Measurements from ENCODE around the gene LMOD1. TPM values are rescaled to one million over a fixed set of nuclear protein-coding genes. Genes with fewer than 3 reads are reported as not detected.
A peak's percentile ranks its signal among the peaks of the same experiment; 100 is the strongest.

The LMOD1 gene
- polyA plus RNA-seq, 2 donors = 30.2 to 60.4 TPM

GRCh38 chr1:201896951-201897391, 49.4 kb downstream of the LMOD1 start:
- 45 to 53% methylated on average over 2 of the region's 2 CpGs for WGBS, 2 donors
- Histone ChIP-seq H3K27ac (ENCODE audit: low read depth in 2 of 2, low read length in 1 of 2) (peak overlapping the region; percentile 36 to 69), H3K36me3 (ENCODE audit: control insufficient read depth in 2 of 2, insufficient read depth in 2 of 2, low read length in 1 of 2) (peaks cover 0 to 5% of the 10 kb centered on the region in 2 donors), H3K9me3 (ENCODE audit: control insufficient read depth in 2 of 2, insufficient read depth in 1 of 2, low read depth in 1 of 2, low read length in 1 of 2) (no peaks in the 10 kb centered on the region), H3K27me3 (ENCODE audit: control insufficient read depth in 1 of 2, insufficient read depth in 2 of 2, low read length in 2 of 2) (no peaks in the 10 kb centered on the region), H3K4me3 (ENCODE audit: low read depth in 1 of 2, low read length in 2 of 2) (no peak overlapping the region), H3K4me1 (ENCODE audit: control insufficient read depth in 2 of 2, insufficient read depth in 2 of 2, low read length in 1 of 2) (peaks cover 0 to 5% of the 10 kb centered on the region in 2 donors)

- peaks cover 0 to 5% of the 10 kb centered on the region in 2 donors for H3K36me3 ChIP-seq (ENCODE audit: control insufficient read depth in 2 of 2, insufficient read depth in 2 of 2, low read length in 1 of 2)
- no peaks in the 10 kb centered on the region for H3K9me3 ChIP-seq (ENCODE audit: control insufficient read depth in 2 of 2, insufficient read depth in 1 of 2, low read depth in 1 of 2, low read length in 1 of 2)
- H3K4me1 ChIP-seq (ENCODE audit: control insufficient read depth in 2 of 2, insufficient read depth in 2 of 2, low read length in 1 of 2) = peaks cover 0 to 5% of the 10 kb centered on the region in 2 donors
- no peak overlapping the region for H3K4me3 ChIP-seq (ENCODE audit: low read depth in 1 of 2, low read length in 2 of 2)
- peak overlapping the region; percentile 23 to 76 for H3K27ac ChIP-seq (ENCODE audit: low read depth in 2 of 2, low read length in 1 of 2)
- WGBS, 2 donors = 12 to 13% methylated on average over 10 of the region's 10 CpGs
- H3K27me3 ChIP-seq (ENCODE audit: control insufficient read depth in 1 of 2, insufficient read depth in 2 of 2, low read length in 2 of 2) = no peaks in the 10 kb centered on the region
Observed at GRCh38 chr1:201895913-201896807, 50.2 kb downstream of the LMOD1 start.

GRCh38 chr1:201895120-201895665, 51.2 kb downstream of the LMOD1 start:
- H3K4me1 ChIP-seq (ENCODE audit: control insufficient read depth in 2 of 2, insufficient read depth in 2 of 2, low read length in 1 of 2) = peaks cover 0 to 5% of the 10 kb centered on the region in 2 donors

GRCh38 chr1:201894343-201895119, 51.8 kb downstream of the LMOD1 start:
- no peaks in the 10 kb centered on the region for H3K27me3 ChIP-seq (ENCODE audit: control insufficient read depth in 1 of 2, insufficient read depth in 2 of 2, low read length in 2 of 2)
- peaks cover 0 to 2% of the 10 kb centered on the region in 2 donors for H3K4me1 ChIP-seq (ENCODE audit: control insufficient read depth in 2 of 2, insufficient read depth in 2 of 2, low read length in 1 of 2)
- H3K27ac ChIP-seq (ENCODE audit: low read depth in 2 of 2, low read length in 1 of 2) = peak overlapping the region; percentile 6 to 45
- WGBS, 2 donors = 74 to 77% methylated on average over 5 of the region's 5 CpGs
- no peak overlapping the region for H3K4me3 ChIP-seq (ENCODE audit: low read depth in 1 of 2, low read length in 2 of 2)
- H3K9me3 ChIP-seq (ENCODE audit: control insufficient read depth in 2 of 2, insufficient read depth in 1 of 2, low read depth in 1 of 2, low read length in 1 of 2) = no peaks in the 10 kb centered on the region
- peaks cover 0 to 2% of the 10 kb centered on the region in 2 donors for H3K36me3 ChIP-seq (ENCODE audit: control insufficient read depth in 2 of 2, insufficient read depth in 2 of 2, low read length in 1 of 2)

More at GRCh38 chr1:201895120-201895665, 51.2 kb downstream of the LMOD1 start:
- Histone ChIP-seq H3K27ac (ENCODE audit: low read depth in 2 of 2, low read length in 1 of 2) (peak overlapping the region in 1 of 2 donors; percentile 45), H3K9me3 (ENCODE audit: control insufficient read depth in 2 of 2, insufficient read depth in 1 of 2, low read depth in 1 of 2, low read length in 1 of 2) (no peaks in the 10 kb centered on the region), H3K4me3 (ENCODE audit: low read depth in 1 of 2, low read length in 2 of 2) (no peak overlapping the region), H3K27me3 (ENCODE audit: control insufficient read depth in 1 of 2, insufficient read depth in 2 of 2, low read length in 2 of 2) (no peaks in the 10 kb centered on the region), H3K36me3 (ENCODE audit: control insufficient read depth in 2 of 2, insufficient read depth in 2 of 2, low read length in 1 of 2) (peaks cover 0 to 5% of the 10 kb centered on the region in 2 donors)
- 73 to 74% methylated on average over 7 of the region's 7 CpGs for WGBS, 2 donors

GRCh38 chr1:201893431-201893830, 52.9 kb downstream of the LMOD1 start:
- no peaks in the 10 kb centered on the region for H3K36me3 ChIP-seq (ENCODE audit: control insufficient read depth in 2 of 2, insufficient read depth in 2 of 2, low read length in 1 of 2)
- no peak overlapping the region for H3K27ac ChIP-seq (ENCODE audit: low read depth in 2 of 2, low read length in 1 of 2)
- no peak overlapping the region for H3K4me3 ChIP-seq (ENCODE audit: low read depth in 1 of 2, low read length in 2 of 2)
- peaks cover 2 to 5% of the 10 kb centered on the region in 2 donors for H3K4me1 ChIP-seq (ENCODE audit: control insufficient read depth in 2 of 2, insufficient read depth in 2 of 2, low read length in 1 of 2)
- no peaks in the 10 kb centered on the region for H3K27me3 ChIP-seq (ENCODE audit: control insufficient read depth in 1 of 2, insufficient read depth in 2 of 2, low read length in 2 of 2)
- 48 to 65% methylated on average over 3 of the region's 3 CpGs for WGBS, 2 donors
- H3K9me3 ChIP-seq (ENCODE audit: control insufficient read depth in 2 of 2, insufficient read depth in 1 of 2, low read depth in 1 of 2, low read length in 1 of 2) = no peaks in the 10 kb centered on the region

DNA sequence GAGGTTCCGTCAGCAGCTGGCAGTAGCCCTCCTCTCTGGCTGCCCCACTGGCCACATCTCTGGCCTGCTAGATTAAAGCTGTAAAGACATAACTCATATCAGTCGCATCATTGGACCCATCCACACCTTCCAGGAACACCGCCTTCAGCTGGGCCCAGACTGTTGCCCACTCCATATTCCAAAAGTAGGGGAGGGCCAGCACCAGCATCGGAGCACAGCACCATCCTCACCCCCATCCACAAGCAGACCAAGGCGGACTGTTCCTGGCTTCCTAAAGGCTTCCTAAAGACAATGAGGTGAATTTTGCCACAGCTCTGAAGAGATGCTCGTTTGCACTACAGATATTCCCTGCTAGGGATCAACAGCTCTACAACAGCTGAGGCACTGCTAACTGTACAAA, 54.1 kb downstream of the LMOD1 start:
- Histone ChIP-seq H3K27me3 (ENCODE audit: control insufficient read depth in 1 of 2, insufficient read depth in 2 of 2, low read length in 2 of 2) (no peaks in the 10 kb centered on the region), H3K4me3 (ENCODE audit: low read depth in 1 of 2, low read length in 2 of 2) (no peak overlapping the region), H3K9me3 (ENCODE audit: control insufficient read depth in 2 of 2, insufficient read depth in 1 of 2, low read depth in 1 of 2, low read length in 1 of 2) (no peaks in the 10 kb centered on the region), H3K4me1 (ENCODE audit: control insufficient read depth in 2 of 2, insufficient read depth in 2 of 2, low read length in 1 of 2) (peaks cover 2 to 5% of the 10 kb centered on the region in 2 donors), H3K27ac (ENCODE audit: low read depth in 2 of 2, low read length in 1 of 2) (no peak overlapping the region), H3K36me3 (ENCODE audit: control insufficient read depth in 2 of 2, insufficient read depth in 2 of 2, low read length in 1 of 2) (no peaks in the 10 kb centered on the region)
- WGBS, 2 donors = 74 to 79% methylated on average over 6 of the region's 6 CpGs

DNA sequence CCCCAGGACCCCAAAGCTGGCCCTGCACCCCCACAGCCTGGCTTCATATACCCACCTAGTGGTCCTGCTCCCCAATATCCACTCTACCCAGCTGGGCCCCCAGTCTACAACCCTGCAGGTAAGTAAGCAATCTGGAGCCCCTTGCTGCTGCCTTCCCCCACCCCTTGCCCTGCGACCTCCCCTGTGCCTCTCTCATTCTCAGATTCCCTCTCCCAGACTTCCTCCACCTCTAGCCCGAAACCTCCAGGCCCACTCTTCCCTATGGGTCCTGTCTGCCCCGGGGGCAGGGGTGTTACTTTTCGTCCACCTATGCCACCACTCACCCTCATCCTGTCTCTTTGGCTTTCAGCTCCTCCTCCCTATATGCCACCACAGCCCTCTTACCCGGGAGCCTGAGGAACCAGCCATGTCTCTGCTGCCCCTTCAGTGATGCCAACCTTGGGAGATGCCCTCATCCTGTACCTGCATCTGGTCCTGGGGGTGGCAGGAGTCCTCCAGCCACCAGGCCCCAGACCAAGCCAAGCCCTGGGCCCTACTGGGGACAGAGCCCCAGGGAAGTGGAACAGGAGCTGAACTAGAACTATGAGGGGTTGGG, 54.8 kb downstream of the LMOD1 start:
- no peaks in the 10 kb centered on the region for H3K9me3 ChIP-seq (ENCODE audit: control insufficient read depth in 2 of 2, insufficient read depth in 1 of 2, low read depth in 1 of 2, low read length in 1 of 2)
- H3K36me3 ChIP-seq (ENCODE audit: control insufficient read depth in 2 of 2, insufficient read depth in 2 of 2, low read length in 1 of 2) = no peaks in the 10 kb centered on the region
- no peak overlapping the region for H3K27ac ChIP-seq (ENCODE audit: low read depth in 2 of 2, low read length in 1 of 2)
- H3K4me1 ChIP-seq (ENCODE audit: control insufficient read depth in 2 of 2, insufficient read depth in 2 of 2, low read length in 1 of 2) = peaks cover 2 to 4% of the 10 kb centered on the region in 2 donors
- H3K27me3 ChIP-seq (ENCODE audit: control insufficient read depth in 1 of 2, insufficient read depth in 2 of 2, low read length in 2 of 2) = no peaks in the 10 kb centered on the region
- H3K4me3 ChIP-seq (ENCODE audit: low read depth in 1 of 2, low read length in 2 of 2) = no peak overlapping the region
- WGBS, 2 donors = 83 to 85% methylated on average over 5 of the region's 5 CpGs

DNA sequence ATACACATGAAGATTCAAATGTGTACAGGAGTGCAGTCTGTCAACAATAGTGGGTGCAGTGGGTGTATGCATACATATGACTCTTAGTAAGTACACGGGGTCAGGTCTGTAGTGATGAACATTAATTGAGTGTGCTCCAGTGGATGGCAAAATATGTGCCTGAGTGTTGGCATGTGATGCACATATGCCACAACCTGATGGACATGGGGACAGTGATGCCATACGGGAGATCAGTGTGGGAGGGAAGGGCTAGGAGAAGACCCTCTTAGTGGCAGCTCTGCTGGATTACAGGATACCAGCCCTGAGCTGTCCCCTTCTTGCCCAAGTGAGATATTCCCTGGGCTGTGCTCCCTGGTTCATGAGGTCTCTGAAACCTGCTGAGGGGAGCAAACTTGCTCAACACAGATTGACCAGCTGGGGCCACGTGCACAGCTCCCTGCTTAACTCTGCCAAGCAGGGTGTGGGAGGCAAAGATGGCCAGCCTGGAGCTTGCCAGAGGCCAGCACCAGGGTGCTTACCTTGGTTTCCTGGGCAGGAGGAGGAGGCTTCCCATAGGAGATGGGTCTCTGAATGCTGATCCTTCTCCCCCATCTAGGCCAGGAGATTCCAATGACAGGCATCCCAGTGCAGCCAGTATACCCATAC, 55.4 kb downstream of the LMOD1 start:
- H3K27ac ChIP-seq (ENCODE audit: low read depth in 2 of 2, low read length in 1 of 2) = no peak overlapping the region
- H3K4me1 ChIP-seq (ENCODE audit: control insufficient read depth in 2 of 2, insufficient read depth in 2 of 2, low read length in 1 of 2) = peaks cover 2 to 4% of the 10 kb centered on the region in 2 donors
- no peak overlapping the region for H3K4me3 ChIP-seq (ENCODE audit: low read depth in 1 of 2, low read length in 2 of 2)
- no peaks in the 10 kb centered on the region for H3K27me3 ChIP-seq (ENCODE audit: control insufficient read depth in 1 of 2, insufficient read depth in 2 of 2, low read length in 2 of 2)
- no peaks in the 10 kb centered on the region for H3K9me3 ChIP-seq (ENCODE audit: control insufficient read depth in 2 of 2, insufficient read depth in 1 of 2, low read depth in 1 of 2, low read length in 1 of 2)
- H3K36me3 ChIP-seq (ENCODE audit: control insufficient read depth in 2 of 2, insufficient read depth in 2 of 2, low read length in 1 of 2) = no peaks in the 10 kb centered on the region
- 81 to 86% methylated on average over 3 of the region's 3 CpGs for WGBS, 2 donors

DNA sequence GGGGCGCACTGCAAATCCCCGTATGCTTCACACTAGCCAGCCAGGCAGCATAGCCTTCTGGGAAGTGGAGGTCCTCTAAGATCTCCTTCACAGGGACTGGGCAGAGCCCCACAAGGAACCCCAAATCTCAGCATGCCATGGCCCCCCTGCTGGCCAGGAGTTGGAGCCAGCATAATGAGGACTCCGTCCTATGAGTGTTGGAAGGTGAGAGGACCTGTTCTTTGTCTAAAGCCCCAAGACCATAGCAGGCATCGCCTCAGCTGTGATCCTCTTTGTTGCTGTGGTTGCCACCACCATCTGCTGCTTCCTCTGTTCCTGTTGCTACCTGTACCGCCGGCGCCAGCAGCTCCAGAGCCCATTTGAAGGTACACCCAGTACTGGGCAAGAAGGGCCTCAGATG, 56.1 kb downstream of the LMOD1 start:
- WGBS, 2 donors = 89 to 90% methylated on average over 7 of the region's 7 CpGs
- Histone ChIP-seq H3K27me3 (ENCODE audit: control insufficient read depth in 1 of 2, insufficient read depth in 2 of 2, low read length in 2 of 2) (no peaks in the 10 kb centered on the region), H3K36me3 (ENCODE audit: control insufficient read depth in 2 of 2, insufficient read depth in 2 of 2, low read length in 1 of 2) (no peaks in the 10 kb centered on the region), H3K9me3 (ENCODE audit: control insufficient read depth in 2 of 2, insufficient read depth in 1 of 2, low read depth in 1 of 2, low read length in 1 of 2) (no peaks in the 10 kb centered on the region), H3K4me1 (ENCODE audit: control insufficient read depth in 2 of 2, insufficient read depth in 2 of 2, low read length in 1 of 2) (peaks cover 2 to 5% of the 10 kb centered on the region in 2 donors), H3K4me3 (ENCODE audit: low read depth in 1 of 2, low read length in 2 of 2) (no peak overlapping the region), H3K27ac (ENCODE audit: low read depth in 2 of 2, low read length in 1 of 2) (no peak overlapping the region)

Data from esophagus (tissue), 2 donors.